Measurements from ENCODE around the gene OGFRL1. TPM values are rescaled to one million over a fixed set of nuclear protein-coding genes. Genes with fewer than 3 reads are reported as not detected.
A peak's percentile ranks its signal among the peaks of the same experiment; 100 is the strongest.

OGFRL1 gene
- total and polyA plus RNA-seq, 2 donors (not counting 1 experiment from before 2014, with no cell fraction given), result 6.4 to 31.6 TPM

- Mint-ChIP-seq H3K9me3 (ENCODE audit: insufficient read depth) (no peaks in the 10 kb centered on the region), H3K4me3 (peak overlapping the region; percentile 37), H3K27ac (peak overlapping the region; percentile 1), H3K27me3 (no peaks in the 10 kb centered on the region), H3K4me1 (peaks cover 63% of the 10 kb centered on the region)
- Histone ChIP-seq H3K27me3 (replicated peaks in 1 of 4; ENCODE audit: control extremely low read depth in 1 of 4, control insufficient read depth in 3 of 4, insufficient read depth in 4 of 4, low read length in 3 of 4) (no peaks in the 10 kb centered on the region), H2AFZ (ENCODE audit: insufficient read depth, low read depth, low read length, poor library complexity, severe bottlenecking) (no peak overlapping the region), H3K79me2 (ENCODE audit: control insufficient read depth, insufficient read depth, low read length) (no peaks in the 10 kb centered on the region), H3K4me2 (replicated peaks; ENCODE audit: low read depth, low read length, poor library complexity, severe bottlenecking) (peak overlapping the region; percentile 37), H3K9me3 (ENCODE audit: control extremely low read depth in 1 of 3, control insufficient read depth in 2 of 3, insufficient read depth in 1 of 3, low read length in 2 of 3) (peaks cover 0 to 3% (median 3%) of the 10 kb centered on the region in 3 donors), H3K27ac (ENCODE audit: low read length in 2 of 2) (peak overlapping the region in 1 of 2 donors; percentile 28), H3K4me1 (ENCODE audit: control insufficient read depth in 2 of 2, insufficient read depth in 2 of 2, low read length in 2 of 2) (peaks cover 38 to 65% of the 10 kb centered on the region in 2 donors), H3K4me3 (ENCODE audit: control extremely low read depth in 1 of 5, extremely low read depth in 1 of 5, insufficient read depth in 1 of 5, low read depth in 2 of 5, low read length in 4 of 5) (no peak overlapping the region), H3K36me3 (replicated peaks in 1 of 2; ENCODE audit: control extremely low read depth in 1 of 2, control insufficient read depth in 1 of 2, extremely low read depth in 1 of 2, insufficient read depth in 2 of 2, low read length in 1 of 2) (no peaks in the 10 kb centered on the region), H3K9ac (ENCODE audit: low read length) (no peak overlapping the region), H4K20me1 (ENCODE audit: control insufficient read depth, insufficient read depth, low read length, poor library complexity, severe bottlenecking) (no peaks in the 10 kb centered on the region)
- CTCF ChIA-PET, result interaction anchor here (1.7 kb wide), 1 partner anchor 35 kb away, joined by 5 read pairs; no protein-coding TSS in a partner anchor
- no CpG with 5 or more reads among the region's 5 CpGs for WGBS (ENCODE audit: insufficient coverage)
- intact Hi-C loops (cut with micrococcal nuclease), result loop anchor here (5.0 kb wide), 1 partner anchor 41 kb away; no protein-coding TSS in a partner anchor
- no peak for ATAC-seq (ENCODE audit: low read depth)
- POLR2A ChIA-PET, result no interaction called here
- TF ChIP-seq CTCF (IDR thresholded peaks at IDR 0.05) (no peak), EZH2 (IDR thresholded peaks at IDR 0.05; ENCODE audit: borderline replicate concordance, insufficient read depth, low read depth, low read length, poor library complexity, severe bottlenecking) (no peak)
- DNase-seq, result no peak
These were observed 35.7 kb upstream of the OGFRL1 start for GRCh38 chr6:71252960-71253359.

- no peak overlapping the region for H3K4me3 ChIP-seq (ENCODE audit: control extremely low read depth in 1 of 5, extremely low read depth in 1 of 5, insufficient read depth in 1 of 5, low read depth in 2 of 5, low read length in 4 of 5)
- peaks cover 30 to 53% of the 10 kb centered on the region in 2 donors for H3K4me1 ChIP-seq (ENCODE audit: control insufficient read depth in 2 of 2, insufficient read depth in 2 of 2, low read length in 2 of 2)
- peak overlapping the region in 1 of 2 donors; percentile 4 for H3K27ac ChIP-seq (ENCODE audit: low read length in 2 of 2)
- H3K4me2 ChIP-seq (replicated peaks; ENCODE audit: low read depth, low read length, poor library complexity, severe bottlenecking), result no peak overlapping the region
- H3K79me2 ChIP-seq (ENCODE audit: control insufficient read depth, insufficient read depth, low read length), result no peaks in the 10 kb centered on the region
- ATAC-seq (ENCODE audit: low read depth), result no peak
- H3K4me1 Mint-ChIP-seq, result peaks cover 51% of the 10 kb centered on the region
- intact Hi-C loops (cut with micrococcal nuclease), result loop anchor here (5.0 kb wide), 1 partner anchor 42 kb away; no protein-coding TSS in a partner anchor
- ChIA-PET CTCF (interaction anchor here (1.3 kb wide), 1 partner anchor 34 kb away, joined by 4 read pairs; the partner anchor contains the start of gene OGFRL1), POLR2A (no interaction called here)
- H2AFZ ChIP-seq (ENCODE audit: insufficient read depth, low read depth, low read length, poor library complexity, severe bottlenecking), result peak overlapping the region; percentile 20
- no peak overlapping the region for H3K9ac ChIP-seq (ENCODE audit: low read length)
- no peaks in the 10 kb centered on the region for H3K9me3 Mint-ChIP-seq (ENCODE audit: insufficient read depth)
- WGBS (ENCODE audit: insufficient coverage), result 72% methylated on average over 3 of the region's 3 CpGs
- no peaks in the 10 kb centered on the region for H3K27me3 ChIP-seq (replicated peaks in 1 of 4; ENCODE audit: control extremely low read depth in 1 of 4, control insufficient read depth in 3 of 4, insufficient read depth in 4 of 4, low read length in 3 of 4)
- DNase-seq, result no peak
- no peaks in the 10 kb centered on the region for H3K36me3 ChIP-seq (replicated peaks in 1 of 2; ENCODE audit: control extremely low read depth in 1 of 2, control insufficient read depth in 1 of 2, extremely low read depth in 1 of 2, insufficient read depth in 2 of 2, low read length in 1 of 2)
- H4K20me1 ChIP-seq (ENCODE audit: control insufficient read depth, insufficient read depth, low read length, poor library complexity, severe bottlenecking), result no peaks in the 10 kb centered on the region
- H3K4me3 Mint-ChIP-seq, result no peak overlapping the region
- peaks cover 0 to 3% (median 3%) of the 10 kb centered on the region in 3 donors for H3K9me3 ChIP-seq (ENCODE audit: control extremely low read depth in 1 of 3, control insufficient read depth in 2 of 3, insufficient read depth in 1 of 3, low read length in 2 of 3)
- H3K27ac Mint-ChIP-seq, result no peak overlapping the region
- no peak for TF ChIP-seq CTCF (IDR thresholded peaks at IDR 0.05)
- no peak for TF ChIP-seq EZH2 (IDR thresholded peaks at IDR 0.05; ENCODE audit: borderline replicate concordance, insufficient read depth, low read depth, low read length, poor library complexity, severe bottlenecking)
- no peaks in the 10 kb centered on the region for H3K27me3 Mint-ChIP-seq
These were observed 34.3 kb upstream of the OGFRL1 start for GRCh38 chr6:71254323-71254722.
